Liver (tissue), 9 donors: ENCODE results near the gene DMRT1. TPM values are rescaled to one million over a fixed set of nuclear protein-coding genes. Genes with fewer than 3 reads are reported as not detected.

Experiments
- DNase-seq: peaks from one replicate; pipeline ENCODE4 v3.0.0-alpha.2; 2017; ENCODE audit warnings: low spot score
- H3K27ac ChIP-seq, 2 donors: one replicate each; pipeline ENCODE4 v1.7.0; 2013; ENCODE audit warnings: inconsistent platforms in 2 of 2, low read length in 2 of 2, control low read depth in 1 of 2, low read depth in 1 of 2, mild to moderate bottlenecking in 1 of 2
- H3K27me3 ChIP-seq, 4 donors: one replicate each; pipeline versions ENCODE4 v1.6.1 to v1.7.0; 2013; ENCODE audit warnings: low read length in 3 of 4, inconsistent platforms in 1 of 4, mild to moderate bottlenecking in 1 of 4, moderate library complexity in 1 of 4; ENCODE audit not compliant: control insufficient read depth in 4 of 4, insufficient read depth in 4 of 4
- H3K36me3 ChIP-seq, 4 donors: one replicate each; pipeline versions ENCODE4 v1.6.1 to v1.7.0; 2013; ENCODE audit warnings: low read length in 3 of 4, mild to moderate bottlenecking in 3 of 4, low read depth in 1 of 4, moderate library complexity in 1 of 4; ENCODE audit not compliant: control insufficient read depth in 4 of 4, insufficient read depth in 3 of 4
- H3K4me1 ChIP-seq, 4 donors: one replicate each; pipeline versions ENCODE4 v1.6.1 to v1.7.0; 2013; ENCODE audit warnings: low read length in 3 of 4, mild to moderate bottlenecking in 3 of 4, moderate library complexity in 1 of 4; ENCODE audit not compliant: control insufficient read depth in 4 of 4, insufficient read depth in 4 of 4
- H3K4me3 ChIP-seq, 3 donors: one replicate each; pipeline versions ENCODE4 v1.6.1 to v1.7.0; 2013; ENCODE audit warnings: low read length in 3 of 3, control low read depth in 1 of 3, low read depth in 1 of 3, mild to moderate bottlenecking in 1 of 3
- H3K9ac ChIP-seq, 2 donors: one replicate each; pipeline ENCODE4 v1.7.0; 2013; ENCODE audit warnings: low read length in 2 of 2, mild to moderate bottlenecking in 2 of 2, moderate library complexity in 2 of 2, control low read depth in 1 of 2, low read depth in 1 of 2
- H3K9me3 ChIP-seq, 4 donors: one replicate each; pipeline versions ENCODE4 v1.6.1 to v1.7.0; 2013; ENCODE audit warnings: low read length in 3 of 4; ENCODE audit not compliant: control insufficient read depth in 4 of 4
- ATF3 ChIP-seq: IDR thresholded peaks from 2 replicates; pipeline ENCODE4 v1.6.1; 2016; ENCODE audit warnings: antibody characterized with exemption
- CTCF ChIP-seq: fragments of 150-350 bp; IDR thresholded peaks from 2 replicates; pipeline ENCODE4 v1.5.1; 2017; ENCODE audit warnings: improper control_type of control experiment, low read depth, low read length; ENCODE audit not compliant: missing input control
- EGR1 ChIP-seq, 2 donors: IDR thresholded peaks; 2 replicates each; pipeline ENCODE4 v1.6.1; 2016 to 2018; ENCODE audit warnings: antibody characterized with exemption in 2 of 2, low read depth in 2 of 2
- FOXA1 ChIP-seq: IDR thresholded peaks from 2 replicates; pipeline ENCODE4 v1.6.1; 2016; ENCODE audit warnings: antibody characterized with exemption
- FOXA2 ChIP-seq: IDR thresholded peaks from 2 replicates; pipeline ENCODE4 v1.6.1; 2016; ENCODE audit warnings: antibody characterized with exemption
- GABPA ChIP-seq, 2 donors: IDR thresholded peaks in 1 of 2; conservative IDR thresholded peaks in 1 of 2; 2 replicates each; pipeline ENCODE4 v1.6.1; 2016; ENCODE audit warnings: antibody characterized with exemption in 2 of 2, mild to moderate bottlenecking in 1 of 2, moderate library complexity in 1 of 2
- HNF4A ChIP-seq, 2 donors: conservative IDR thresholded peaks; 2 replicates each; pipeline ENCODE4 v1.6.1; 2016; ENCODE audit warnings: antibody characterized with exemption in 2 of 2, mild to moderate bottlenecking in 2 of 2
- HNF4G ChIP-seq: IDR thresholded peaks from 2 replicates; pipeline ENCODE4 v1.6.1; 2016; ENCODE audit warnings: antibody characterized with exemption
- JUND ChIP-seq, 2 donors: IDR thresholded peaks; 2 replicates each; pipeline ENCODE4 v1.6.1; 2016; ENCODE audit warnings: antibody characterized with exemption in 2 of 2
- MAX ChIP-seq: IDR thresholded peaks from 2 replicates; pipeline ENCODE4 v1.6.1; 2016; ENCODE audit warnings: antibody characterized with exemption
- NR2F2 ChIP-seq: IDR thresholded peaks from 2 replicates; pipeline ENCODE4 v1.6.1; 2016; ENCODE audit warnings: antibody characterized with exemption
- RAD21 ChIP-seq, 2 donors: IDR thresholded peaks; 2 replicates each; pipeline ENCODE4 v1.6.1; 2016; ENCODE audit warnings: antibody characterized with exemption in 2 of 2, mild to moderate bottlenecking in 2 of 2
- REST ChIP-seq: IDR thresholded peaks from 2 replicates; pipeline ENCODE4 v1.6.1; 2016; ENCODE audit warnings: antibody characterized with exemption, mild to moderate bottlenecking
- RXRA ChIP-seq, 2 donors: IDR thresholded peaks; 2 replicates each; pipeline ENCODE4 v1.6.1; 2017 to 2018; ENCODE audit warnings: antibody characterized with exemption in 2 of 2, mild to moderate bottlenecking in 1 of 2
- SP1 ChIP-seq: IDR thresholded peaks from 2 replicates; pipeline ENCODE4 v1.6.1; 2018; ENCODE audit warnings: antibody characterized with exemption, mild to moderate bottlenecking
- TAF1 ChIP-seq: conservative IDR thresholded peaks from 2 replicates; pipeline ENCODE4 v1.6.1; 2016; ENCODE audit warnings: antibody characterized with exemption, mild to moderate bottlenecking
- YY1 ChIP-seq: IDR thresholded peaks from 2 replicates; pipeline ENCODE4 v1.6.1; 2016; ENCODE audit warnings: antibody characterized with exemption, mild to moderate bottlenecking
- ZBTB33 ChIP-seq: IDR thresholded peaks from 2 replicates; pipeline ENCODE4 v1.6.1; 2016; ENCODE audit warnings: antibody characterized with exemption
- WGBS: extraction: QIAGEN DNeasy Blood & Tissue Kit; methylation state at CpG from one replicate; pipeline ENCODE4 v1.1.7; 2013; 5-methylcytosine and 5-hydroxymethylcytosine counted together
- polyA plus RNA-seq, 2 donors: library from polyadenylated mRNA; stranded (reverse) in 1 of 2; unstranded in 1 of 2; fragments of 200-250 nt in 1 of 2; fragments of >200 nt in 1 of 2; fragmentation: Nextera tagmentation in 1 of 2; extraction: Ambion mirVana in 1 of 2; gene quantifications; one replicate each; pipeline versions ENCODE4 v1.2.1 to v1.2.3, GENCODE V29; 2013 to 2015
- total RNA-seq, 2 donors: library from RNA; depleted of rRNA; stranded (reverse); fragments of >200 nt; gene quantifications; one replicate each; pipeline ENCODE4 v1.2.3, GENCODE V29; 2014
- donor health status: healthy.
- donor health status: healthy.
- donor health status: healthy.
- donor health status: healthy.
- donor health status: healthy.

The DMRT1 gene
- total and polyA plus RNA-seq, 4 donors = not detected

GRCh38 chr9:917730-918129, 76.2 kb downstream of the DMRT1 start:
- H3K27me3 ChIP-seq = peaks cover 0 to 6% (median 2%) of the 10 kb centered on the region in 4 donors
- no peak overlapping the region for H3K9ac ChIP-seq
- no peak overlapping the region for H3K4me3 ChIP-seq
- H3K27ac ChIP-seq = no peak overlapping the region
- no peak for TF ChIP-seq ZBTB33
- TF ChIP-seq EGR1 (IDR thresholded peaks at IDR 0.05; ENCODE audit: low read depth in 2 of 2) = no peak
- TF ChIP-seq RXRA (IDR thresholded peaks at IDR 0.05) = no peak
- no peak for TF ChIP-seq TAF1
- no peak for TF ChIP-seq ATF3
- TF ChIP-seq GABPA (IDR thresholded peaks at IDR 0.05 in 1 of 2, conservative IDR thresholded peaks at IDR 0.05 in 1 of 2) = no peak
- TF ChIP-seq HNF4G = no peak
- no peak for TF ChIP-seq CTCF
- no peak for TF ChIP-seq FOXA2
- TF ChIP-seq SP1 = no peak
- TF ChIP-seq NR2F2 = no peak
- no peak for TF ChIP-seq JUND (IDR thresholded peaks at IDR 0.05)
- TF ChIP-seq MAX = no peak
- TF ChIP-seq FOXA1 = no peak
- TF ChIP-seq HNF4A (conservative IDR thresholded peaks at IDR 0.05) = no peak
- TF ChIP-seq YY1 = no peak
- TF ChIP-seq REST = no peak
- no peaks in the 10 kb centered on the region for H3K4me1 ChIP-seq
- WGBS = 71% methylated on average over 3 of the region's 3 CpGs
- H3K9me3 ChIP-seq = no peaks in the 10 kb centered on the region
- H3K36me3 ChIP-seq = no peaks in the 10 kb centered on the region
- no peak for DNase-seq

- WGBS = 60% methylated on average over 4 of the region's 4 CpGs
- TF ChIP-seq FOXA2 = no peak
- TF ChIP-seq GABPA (IDR thresholded peaks at IDR 0.05 in 1 of 2, conservative IDR thresholded peaks at IDR 0.05 in 1 of 2) = no peak
- TF ChIP-seq ZBTB33 = no peak
- TF ChIP-seq RAD21 (IDR thresholded peaks at IDR 0.05) = no peak
- TF ChIP-seq REST = no peak
- no peak for TF ChIP-seq TAF1
- TF ChIP-seq HNF4G = no peak
- TF ChIP-seq NR2F2 = no peak
- no peak for TF ChIP-seq MAX
Observed at GRCh38 chr9:920927-921326, 79.4 kb downstream of the DMRT1 start.

More at GRCh38 chr9:920927-921326, 79.4 kb downstream of the DMRT1 start:
- Histone ChIP-seq H3K36me3 (no peaks in the 10 kb centered on the region), H3K9ac (no peak overlapping the region), H3K27me3 (peaks cover 0 to 3% (median 1%) of the 10 kb centered on the region in 4 donors), H3K9me3 (no peaks in the 10 kb centered on the region), H3K4me1 (no peaks in the 10 kb centered on the region), H3K4me3 (no peak overlapping the region), H3K27ac (no peak overlapping the region)
- DNase-seq = no peak
